ENCODE measurements around the gene MEIS2.

- TF ChIP-seq FOXK2 (IDR thresholded peaks at IDR 0.05), result no peak
- TF ChIP-seq SUZ12 (IDR thresholded peaks at IDR 0.05), result no peak
- TF ChIP-seq BHLHE40 (IDR thresholded peaks at IDR 0.05; ENCODE audit: borderline replicate concordance), result no peak
These were observed 89.8 kb downstream of the MEIS2 start for GRCh38 chr15:37010595-37010994.

Data from HEK293T (cell line).